Measurements from ENCODE around the gene ARHGEF40.
A peak's percentile ranks its signal among the peaks of the same experiment; 100 is the strongest.

The ARHGEF40 gene

GRCh38 chr14:21026988-21027315 lies 43.2 kb upstream of the ARHGEF40 start:
- no peak overlapping the region for H3K27ac ChIP-seq (ENCODE audit: poor library complexity, severe bottlenecking)
- no peaks in the 10 kb centered on the region for H3K9me3 ChIP-seq (ENCODE audit: severe bottlenecking)
- H3K4me1 ChIP-seq (ENCODE audit: insufficient read depth, poor library complexity, severe bottlenecking): no peaks in the 10 kb centered on the region
- H3K27me3 ChIP-seq (ENCODE audit: insufficient read depth, poor library complexity, severe bottlenecking): no peaks in the 10 kb centered on the region
- H3K4me3 ChIP-seq (ENCODE audit: severe bottlenecking): no peak overlapping the region
- H3K36me3 ChIP-seq (ENCODE audit: low read depth): no peaks in the 10 kb centered on the region
- no peak for TF ChIP-seq CTCF (IDR thresholded peaks at IDR 0.05; ENCODE audit: poor library complexity, severe bottlenecking)
- DNase-seq (ENCODE audit: low spot score) (no peak), ATAC-seq (ENCODE audit: low read depth) (0 out of 3 replicates have a peak, but pooled peaks have one; percentile 14)

GRCh38 chr14:21029917-21030316 lies 40.2 kb upstream of the ARHGEF40 start, which contains the start of gene TPPP2:
TSS of gene TPPP2 (plus strand) at chr14:21030217. CDS start at chr14:21030582, 365 bp downstream.
- Histone ChIP-seq H3K27ac (ENCODE audit: poor library complexity, severe bottlenecking) (no peak within 1 kb of the TSS), H3K27me3 (ENCODE audit: insufficient read depth, poor library complexity, severe bottlenecking) (no peaks in the 10 kb centered on the region), H3K36me3 (ENCODE audit: low read depth) (no peaks in the 10 kb centered on the region), H3K4me1 (ENCODE audit: insufficient read depth, poor library complexity, severe bottlenecking) (no peaks in the 10 kb centered on the region), H3K9me3 (ENCODE audit: severe bottlenecking) (no peaks in the 10 kb centered on the region), H3K4me3 (ENCODE audit: severe bottlenecking) (no peak within 1 kb of the TSS)
- no peak for DNase-seq (ENCODE audit: low spot score)
- no peak for ATAC-seq (ENCODE audit: low read depth)
- no peak for TF ChIP-seq CTCF (IDR thresholded peaks at IDR 0.05; ENCODE audit: poor library complexity, severe bottlenecking)

- H3K9me3 ChIP-seq (ENCODE audit: severe bottlenecking): no peaks in the 10 kb centered on the region
- H3K27me3 ChIP-seq (ENCODE audit: insufficient read depth, poor library complexity, severe bottlenecking): no peaks in the 10 kb centered on the region
- DNase-seq (ENCODE audit: low spot score): no peak
- H3K36me3 ChIP-seq (ENCODE audit: low read depth): no peaks in the 10 kb centered on the region
- H3K4me3 ChIP-seq (ENCODE audit: severe bottlenecking): no peak overlapping the region
- no peak for ATAC-seq (ENCODE audit: low read depth)
- TF ChIP-seq CTCF (IDR thresholded peaks at IDR 0.05; ENCODE audit: poor library complexity, severe bottlenecking): no peak
- H3K27ac ChIP-seq (ENCODE audit: poor library complexity, severe bottlenecking): no peak overlapping the region
- no peaks in the 10 kb centered on the region for H3K4me1 ChIP-seq (ENCODE audit: insufficient read depth, poor library complexity, severe bottlenecking)
These were observed 39.6 kb upstream of the ARHGEF40 start for GRCh38 chr14:21030531-21030930.

GRCh38 chr14:21032326-21033132 lies 37.6 kb upstream of the ARHGEF40 start:
- Histone ChIP-seq H3K36me3 (ENCODE audit: low read depth) (no peaks in the 10 kb centered on the region), H3K27ac (ENCODE audit: poor library complexity, severe bottlenecking) (no peak overlapping the region), H3K4me3 (ENCODE audit: severe bottlenecking) (no peak overlapping the region), H3K9me3 (ENCODE audit: severe bottlenecking) (no peaks in the 10 kb centered on the region), H3K4me1 (ENCODE audit: insufficient read depth, poor library complexity, severe bottlenecking) (no peaks in the 10 kb centered on the region), H3K27me3 (ENCODE audit: insufficient read depth, poor library complexity, severe bottlenecking) (no peaks in the 10 kb centered on the region)
- DNase-seq (ENCODE audit: low spot score): no peak
- TF ChIP-seq CTCF (IDR thresholded peaks at IDR 0.05; ENCODE audit: poor library complexity, severe bottlenecking): no peak
- ATAC-seq (ENCODE audit: low read depth): no peak

GRCh38 chr14:21033133-21033698 lies 36.9 kb upstream of the ARHGEF40 start:
- DNase-seq (ENCODE audit: low spot score) (no peak), ATAC-seq (ENCODE audit: low read depth) (no peak)
- no peaks in the 10 kb centered on the region for H3K27me3 ChIP-seq (ENCODE audit: insufficient read depth, poor library complexity, severe bottlenecking)
- H3K4me3 ChIP-seq (ENCODE audit: severe bottlenecking): no peak overlapping the region
- TF ChIP-seq CTCF (IDR thresholded peaks at IDR 0.05; ENCODE audit: poor library complexity, severe bottlenecking): no peak
- H3K27ac ChIP-seq (ENCODE audit: poor library complexity, severe bottlenecking): no peak overlapping the region
- H3K4me1 ChIP-seq (ENCODE audit: insufficient read depth, poor library complexity, severe bottlenecking): no peaks in the 10 kb centered on the region
- no peaks in the 10 kb centered on the region for H3K9me3 ChIP-seq (ENCODE audit: severe bottlenecking)
- H3K36me3 ChIP-seq (ENCODE audit: low read depth): no peaks in the 10 kb centered on the region
